HEK293T (cell line): ENCODE data around the gene CCDC7.
"Not testable (repeated sequence)": the region's sequence is repeated elsewhere in the genome, so short reads cannot be mapped to it uniquely, and the experiment has no call there.

Experiments
- CTCF ChIA-PET: fragments of 350-600 bp; formaldehyde crosslinking; extraction: SDS; loops from one replicate; lab custom pipeline; 2021; ENCODE audit warnings: antibody characterized with exemption, inconsistent platforms; lab: Yijun Ruan, JAX
- POLR2A ChIA-PET: fragments of 350-600 bp; formaldehyde crosslinking; extraction: SDS; loops from one replicate; lab custom pipeline; 2020; ENCODE audit warnings: antibody characterized with exemption, inconsistent platforms; lab: Yijun Ruan, JAX
- DNase-seq: peaks from one replicate; pipeline ENCODE4 v3.0.0; 2012; ENCODE audit warnings: mixed read lengths; ENCODE audit errors: extremely low spot score
- ARNT ChIP-seq: fragments of 450-650 bp; IDR thresholded peaks from 2 replicates; pipeline ENCODE4 v1.6.1; 2017; ENCODE audit warnings: mild to moderate bottlenecking
- BHLHE40 ChIP-seq: fragments of 450-650 bp; IDR thresholded peaks from 2 replicates; pipeline ENCODE4 v1.6.1; 2016; ENCODE audit warnings: mild to moderate bottlenecking, moderate library complexity, borderline replicate concordance
- CTBP1 ChIP-seq: fragments of 450-650 bp; IDR thresholded peaks from 2 replicates; pipeline ENCODE4 v1.6.1; 2016; ENCODE audit warnings: borderline replicate concordance
- ELF4 ChIP-seq: fragments of 450-650 bp; IDR thresholded peaks from 2 replicates; pipeline ENCODE4 v1.6.1; 2017; ENCODE audit warnings: antibody characterized with exemption
- FOXA1 ChIP-seq: fragments of 450-650 bp; IDR thresholded peaks from 2 replicates; pipeline ENCODE4 v1.6.1; 2016; ENCODE audit warnings: mild to moderate bottlenecking
- FOXK2 ChIP-seq: fragments of 450-650 bp; IDR thresholded peaks from 2 replicates; pipeline ENCODE4 v1.6.1; 2016; ENCODE audit warnings: mild to moderate bottlenecking
- FOXM1 ChIP-seq: fragments of 450-650 bp; IDR thresholded peaks from 2 replicates; pipeline ENCODE4 v1.6.1; 2017; ENCODE audit warnings: mild to moderate bottlenecking, borderline replicate concordance
- HDGF ChIP-seq: fragments of 450-650 bp; IDR thresholded peaks from 2 replicates; pipeline ENCODE4 v1.6.1; 2017; ENCODE audit warnings: antibody characterized with exemption, borderline replicate concordance
- L3MBTL2 ChIP-seq: fragments of 450-650 bp; conservative IDR thresholded peaks from 2 replicates; pipeline ENCODE4 v1.6.1; 2016; ENCODE audit warnings: mild to moderate bottlenecking
- LEF1 ChIP-seq: fragments of 450-650 bp; IDR thresholded peaks from 2 replicates; pipeline ENCODE4 v1.6.1; 2017; ENCODE audit warnings: mild to moderate bottlenecking, borderline replicate concordance
- NFRKB ChIP-seq: fragments of 450-650 bp; IDR thresholded peaks from 2 replicates; pipeline ENCODE4 v1.6.1; 2016; ENCODE audit warnings: mild to moderate bottlenecking, moderate library complexity
- PKNOX1 ChIP-seq: fragments of 450-650 bp; IDR thresholded peaks from 2 replicates; pipeline ENCODE4 v1.6.1; 2016
- SP1 ChIP-seq: fragments of 450-650 bp; IDR thresholded peaks from 2 replicates; pipeline ENCODE4 v1.6.1; 2017
- SUZ12 ChIP-seq: fragments of 450-650 bp; IDR thresholded peaks from 2 replicates; pipeline ENCODE4 v1.6.1; 2016; ENCODE audit warnings: mild to moderate bottlenecking
- TARDBP ChIP-seq: fragments of 450-650 bp; IDR thresholded peaks from 2 replicates; pipeline ENCODE4 v1.6.1; 2016
- ZNF384 ChIP-seq: fragments of 450-650 bp; IDR thresholded peaks from 2 replicates; pipeline ENCODE4 v1.6.1; 2016

The CCDC7 gene

GRCh38 chr10:32471232-32471631, 25.3 kb downstream of the CCDC7 start:
- TF ChIP-seq TARDBP = no peak
- no peak for TF ChIP-seq L3MBTL2
- TF ChIP-seq SUZ12 = no peak
- TF ChIP-seq LEF1 = no peak
- no peak for TF ChIP-seq SP1
- TF ChIP-seq FOXK2 = no peak
- TF ChIP-seq FOXM1 = no peak
- ChIA-PET POLR2A (no interaction called here), CTCF (no interaction called here)
- no peak for DNase-seq

- ChIA-PET CTCF (no interaction called here), POLR2A (no interaction called here)
- TF ChIP-seq L3MBTL2 (no peak), ZNF384 (no peak), BHLHE40 (no peak), FOXM1 (no peak), SUZ12 (no peak), SP1 (no peak), ELF4 (no peak), PKNOX1 (no peak), HDGF (no peak), NFRKB (no peak), FOXA1 (no peak), ARNT (no peak), CTBP1 (no peak), FOXK2 (no peak), LEF1 (no peak), TARDBP (no peak)
- DNase-seq = no peak
Measured at GRCh38 chr10:32477499-32477898, 31.6 kb downstream of the CCDC7 start.

- TF ChIP-seq TARDBP (no peak), ZNF384 (no peak), BHLHE40 (no peak), SUZ12 (no peak), LEF1 (no peak), ELF4 (no peak), ARNT (no peak), FOXA1 (no peak), PKNOX1 (no peak), L3MBTL2 (no peak)
- ChIA-PET POLR2A (no interaction called here), CTCF (no interaction called here)
- DNase-seq = no peak
Measured at GRCh38 chr10:32481606-32482005, 35.7 kb downstream of the CCDC7 start.

- POLR2A ChIA-PET, CTCF ChIA-PET: not testable (repeated sequence)
Measured at GRCh38 chr10:32483019-32483502, 37.1 kb downstream of the CCDC7 start.

GRCh38 chr10:32488038-32488437, 42.1 kb downstream of the CCDC7 start:
- DNase-seq, CTCF ChIA-PET, POLR2A ChIA-PET: not testable (repeated sequence)

More at GRCh38 chr10:32483019-32483502, 37.1 kb downstream of the CCDC7 start:
- DNase-seq = not testable (repeated sequence)

GRCh38 chr10:32489158-32489557, 43.2 kb downstream of the CCDC7 start:
- ChIA-PET CTCF (interaction anchor here (0.6 kb wide), 1 partner anchor 1445 kb away, joined by 6 read pairs; no protein-coding TSS in a partner anchor), POLR2A (no interaction called here)
- TF ChIP-seq L3MBTL2 (no peak), ARNT (no peak), CTBP1 (no peak), SUZ12 (no peak), FOXM1 (no peak), FOXA1 (no peak), TARDBP (no peak), LEF1 (no peak), PKNOX1 (no peak), ZNF384 (no peak), FOXK2 (no peak), SP1 (no peak)
- DNase-seq = no peak

- CTCF ChIA-PET = interaction anchor here (0.6 kb wide), 2 partner anchors 67 to 1444 kb away, joined by 6 to 7 read pairs; no protein-coding TSS in a partner anchor
- DNase-seq = no peak
- TF ChIP-seq LEF1 (no peak), FOXM1 (no peak), FOXK2 (no peak), PKNOX1 (no peak), SUZ12 (no peak), ARNT (no peak)
- POLR2A ChIA-PET = no interaction called here
Measured at GRCh38 chr10:32489901-32490300, 44.0 kb downstream of the CCDC7 start.

- DNase-seq, POLR2A ChIA-PET, CTCF ChIA-PET: not testable (repeated sequence)
Measured at GRCh38 chr10:32494562-32494961, 48.6 kb downstream of the CCDC7 start.

- CTCF ChIA-PET, DNase-seq, POLR2A ChIA-PET: not testable (repeated sequence)
Measured at GRCh38 chr10:32500136-32500535, 54.2 kb downstream of the CCDC7 start.
